ENCODE data around the gene RABEPK.

- TF ChIP-seq CTCF (optimal IDR thresholded peaks at IDR 0.05 in 1 of 3, IDR thresholded peaks at IDR 0.05 in 1 of 3, conservative IDR thresholded peaks at IDR 0.05 in 1 of 3; ENCODE audit: extremely low read depth in 1 of 3, insufficient read depth in 2 of 3, low read length in 3 of 3) (no peak), EZH2 (IDR thresholded peaks at IDR 0.05; ENCODE audit: low read length) (no peak)
Observed at GRCh38 chr9:125153712-125154367, 46.5 kb upstream of the RABEPK start.
